ENCODE measurements around the gene CNOT11. TPM values are rescaled to one million over a fixed set of nuclear protein-coding genes. Genes with fewer than 3 reads are reported as not detected.

Gene CNOT11
- total and polyA plus RNA-seq, 2 of the 4 experiments (the other 2 are of a cell fraction): 36.4 to 55.8 TPM

DNA sequence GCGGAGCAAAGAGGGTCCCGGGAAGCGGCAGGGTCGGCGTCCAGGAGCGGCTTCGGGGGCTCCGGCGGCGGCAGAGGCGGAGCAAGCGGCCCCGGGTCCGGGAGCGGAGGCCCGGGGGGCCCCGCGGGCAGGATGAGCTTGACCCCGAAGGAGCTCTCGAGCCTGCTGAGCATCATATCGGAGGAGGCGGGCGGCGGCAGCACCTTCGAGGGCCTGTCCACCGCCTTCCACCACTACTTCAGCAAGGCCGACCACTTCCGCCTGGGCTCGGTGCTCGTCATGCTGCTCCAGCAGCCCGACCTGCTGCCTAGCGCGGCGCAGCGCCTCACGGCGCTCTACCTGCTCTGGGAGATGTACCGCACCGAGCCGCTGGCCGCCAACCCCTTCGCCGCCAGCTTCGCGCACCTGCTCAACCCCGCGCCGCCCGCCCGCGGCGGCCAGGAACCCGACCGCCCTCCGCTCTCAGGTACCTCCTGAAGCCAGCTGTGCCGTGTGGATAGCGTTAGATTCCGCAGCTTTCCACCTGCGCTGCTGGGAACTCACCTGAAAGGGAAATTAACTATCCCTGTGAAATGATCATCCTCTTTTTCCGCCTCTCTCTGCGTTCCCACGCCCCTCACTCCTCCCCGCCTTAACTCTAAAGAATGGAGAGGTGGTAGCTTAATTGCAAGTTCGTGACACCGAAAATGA is 472 bp downstream of the CNOT11 start (continued):
- TF ChIP-seq, protein P1, sequence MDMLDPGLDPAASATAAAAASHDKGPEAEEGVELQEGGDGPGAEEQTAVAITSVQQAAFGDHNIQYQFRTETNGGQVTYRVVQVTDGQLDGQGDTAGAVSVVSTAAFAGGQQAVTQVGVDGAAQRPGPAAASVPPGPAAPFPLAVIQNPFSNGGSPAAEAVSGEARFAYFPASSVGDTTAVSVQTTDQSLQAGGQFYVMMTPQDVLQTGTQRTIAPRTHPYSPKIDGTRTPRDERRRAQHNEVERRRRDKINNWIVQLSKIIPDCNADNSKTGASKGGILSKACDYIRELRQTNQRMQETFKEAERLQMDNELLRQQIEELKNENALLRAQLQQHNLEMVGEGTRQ (IDR thresholded peaks at IDR 0.05; ENCODE audit: low read depth, low read length): no peak
- TF ChIP-seq RAD21 (IDR thresholded peaks at IDR 0.05; ENCODE audit: low read length): no peak
